HEK293 (cell line): Measurements from ENCODE around the gene CENPQ.
A peak's percentile ranks its signal among the peaks of the same experiment; 100 is the strongest.

Source experiments
- KLF9 ChIP-seq: fragments of 450-650 bp; formaldehyde crosslinking; IDR thresholded peaks from 2 replicates; pipeline ENCODE4 v1.5.1; 2016; ENCODE audit warnings: missing biosample characterization, missing genetic modification characterization, low read depth
- PBX3 ChIP-seq: sonication (generic); formaldehyde crosslinking; IDR thresholded peaks from 2 replicates; pipeline ENCODE4 v1.8.1; 2022; ENCODE audit warnings: mild to moderate bottlenecking, moderate library complexity, missing genetic modification reagents
- REST ChIP-seq: fragments of 450-650 bp; formaldehyde crosslinking; IDR thresholded peaks from 2 replicates; pipeline ENCODE4 v1.5.1; 2016; ENCODE audit warnings: missing biosample characterization, missing genetic modification characterization
- SP3 ChIP-seq: fragments of 450-650 bp; formaldehyde crosslinking; IDR thresholded peaks from 2 replicates; pipeline ENCODE4 v1.5.1; 2016; ENCODE audit warnings: missing biosample characterization, missing genetic modification characterization
- YY1 ChIP-seq: fragments of 450-650 bp; formaldehyde crosslinking; IDR thresholded peaks from 2 replicates; pipeline ENCODE4 v1.5.1; 2018; ENCODE audit warnings: missing biosample characterization, missing genetic modification characterization
- ZBTB21 ChIP-seq: fragments of 450-650 bp; formaldehyde crosslinking; IDR thresholded peaks from 2 replicates; pipeline ENCODE4 v1.5.1; 2017; ENCODE audit warnings: missing biosample characterization, missing genetic modification characterization
- ZFHX2 ChIP-seq: fragments of 450-650 bp; formaldehyde crosslinking; conservative IDR thresholded peaks from 2 replicates; pipeline ENCODE4 v1.5.1; 2016; ENCODE audit warnings: missing biosample characterization, missing genetic modification characterization
- ZFP69B ChIP-seq: fragments of 450-650 bp; formaldehyde crosslinking; IDR thresholded peaks from 2 replicates; pipeline ENCODE4 v1.5.1; 2016; ENCODE audit warnings: missing biosample characterization, missing genetic modification characterization
- ZNF121 ChIP-seq: fragments of 450-650 bp; formaldehyde crosslinking; IDR thresholded peaks from 2 replicates; pipeline ENCODE4 v1.5.1; 2016; ENCODE audit warnings: missing biosample characterization, missing genetic modification characterization
- ZNF2 ChIP-seq: fragments of 450-650 bp; formaldehyde crosslinking; IDR thresholded peaks from 2 replicates; pipeline ENCODE4 v1.5.1; 2016; ENCODE audit warnings: missing biosample characterization, missing genetic modification characterization
- ZNF23 ChIP-seq: fragments of 450-650 bp; formaldehyde crosslinking; IDR thresholded peaks from 2 replicates; pipeline ENCODE4 v1.5.1; 2016; ENCODE audit warnings: missing biosample characterization, missing genetic modification characterization, borderline replicate concordance
- ZNF266 ChIP-seq: fragments of 450-650 bp; formaldehyde crosslinking; IDR thresholded peaks from 2 replicates; pipeline ENCODE4 v1.5.1; 2016; ENCODE audit warnings: missing biosample characterization, missing genetic modification characterization, low read depth
- ZNF280D ChIP-seq: fragments of 450-650 bp; formaldehyde crosslinking; IDR thresholded peaks from 2 replicates; pipeline ENCODE4 v1.5.1; 2016; ENCODE audit warnings: missing biosample characterization, missing genetic modification characterization
- ZNF416 ChIP-seq: fragments of 450-650 bp; formaldehyde crosslinking; IDR thresholded peaks from 2 replicates; pipeline ENCODE4 v1.5.1; 2016; ENCODE audit warnings: missing biosample characterization, missing genetic modification characterization
- ZNF433 ChIP-seq: fragments of 450-650 bp; formaldehyde crosslinking; IDR thresholded peaks from 2 replicates; pipeline ENCODE4 v1.5.1; 2016; ENCODE audit warnings: missing biosample characterization, missing genetic modification characterization, low read depth
- ZNF548 ChIP-seq: fragments of 450-650 bp; formaldehyde crosslinking; IDR thresholded peaks from 2 replicates; pipeline ENCODE4 v1.5.1; 2016; ENCODE audit warnings: missing biosample characterization, missing genetic modification characterization
- ZNF600 ChIP-seq: fragments of 450-650 bp; formaldehyde crosslinking; IDR thresholded peaks from 2 replicates; pipeline ENCODE4 v1.5.1; 2016; ENCODE audit warnings: missing biosample characterization, missing genetic modification characterization
- ZNF645 ChIP-seq: fragments of 450-650 bp; formaldehyde crosslinking; IDR thresholded peaks from 2 replicates; pipeline ENCODE4; 2016; ENCODE audit warnings: missing biosample characterization, missing genetic modification characterization
- ZNF654 ChIP-seq: fragments of 450-650 bp; formaldehyde crosslinking; IDR thresholded peaks from 2 replicates; pipeline ENCODE4 v1.5.1; 2016; ENCODE audit warnings: low read depth, missing biosample characterization, missing genetic modification characterization
- ZNF704 ChIP-seq: fragments of 450-650 bp; formaldehyde crosslinking; IDR thresholded peaks from 2 replicates; pipeline ENCODE4 v1.5.1; 2016; ENCODE audit warnings: missing biosample characterization, missing genetic modification characterization
- ZNF707 ChIP-seq: fragments of 450-650 bp; formaldehyde crosslinking; IDR thresholded peaks from 2 replicates; pipeline ENCODE4 v1.5.1; 2016; ENCODE audit warnings: missing biosample characterization, missing genetic modification characterization
- ZNF837 ChIP-seq: fragments of 450-650 bp; formaldehyde crosslinking; IDR thresholded peaks from 2 replicates; pipeline ENCODE4 v1.5.1; 2016; ENCODE audit warnings: missing biosample characterization, missing genetic modification characterization
- ZSCAN5A ChIP-seq: fragments of 450-650 bp; formaldehyde crosslinking; IDR thresholded peaks from 2 replicates; pipeline ENCODE4 v1.5.1; 2016; ENCODE audit warnings: missing biosample characterization, missing genetic modification characterization
- ZXDB ChIP-seq: fragments of 450-650 bp; formaldehyde crosslinking; IDR thresholded peaks from 2 replicates; pipeline ENCODE4 v1.5.1; 2016; ENCODE audit warnings: missing biosample characterization, missing genetic modification characterization
- TF ChIP-seq, protein P1 (sequence below): fragments of 450-650 bp; formaldehyde crosslinking; IDR thresholded peaks from 2 replicates; pipeline ENCODE4 v1.5.1; 2016; ENCODE audit warnings: missing biosample characterization, missing genetic modification characterization, borderline replicate concordance

Gene CENPQ

DNA sequence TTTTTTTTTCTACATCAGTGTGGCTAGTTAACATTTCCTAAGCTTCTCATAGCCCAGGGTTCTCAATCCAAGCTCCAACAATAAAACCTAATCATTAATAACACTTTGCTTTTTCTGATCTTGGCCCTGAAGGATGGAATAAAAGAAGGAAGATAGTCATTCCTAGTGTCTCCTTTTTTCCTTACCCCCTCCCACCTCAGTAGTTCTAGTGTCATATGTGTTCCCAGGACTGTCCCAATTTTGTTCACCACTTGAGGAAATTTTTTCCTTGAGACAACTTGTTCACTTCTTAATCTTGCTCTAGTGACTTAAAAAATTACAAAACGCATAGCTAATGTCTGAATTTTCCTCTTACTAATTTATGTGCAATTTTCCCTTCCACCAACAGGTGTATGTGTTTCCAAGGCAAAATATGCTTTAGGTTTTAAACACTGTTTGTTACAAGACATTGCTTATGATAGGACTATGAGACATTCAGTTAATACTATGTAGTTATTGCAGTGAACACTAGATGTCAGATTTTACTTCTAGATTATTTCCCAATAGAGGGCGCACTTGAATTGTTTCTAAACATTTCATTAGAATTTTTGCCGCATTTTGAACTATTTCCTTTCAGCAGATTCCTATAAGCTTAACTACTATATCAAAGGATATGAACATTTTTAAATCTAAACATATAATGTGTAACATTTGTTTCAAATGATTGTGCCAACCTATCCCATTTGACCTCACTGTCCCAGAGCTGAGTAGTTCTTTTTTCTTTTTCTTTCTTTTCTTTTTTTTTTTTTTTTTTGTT is 68.8 kb downstream of the CENPQ start (continued):
- no peak for TF ChIP-seq REST
- no peak for TF ChIP-seq PBX3
- no peak for TF ChIP-seq ZNF645
- TF ChIP-seq ZNF433 (tag by site-specific recombination), result no peak
- TF ChIP-seq ZBTB21, result no peak
- TF ChIP-seq ZNF654, result peak; percentile 89
- no peak for TF ChIP-seq ZNF837 (tag by site-specific recombination)
- TF ChIP-seq YY1, result no peak
- no peak for TF ChIP-seq ZNF707 (tag by site-specific recombination)
- TF ChIP-seq ZNF266, result no peak
- TF ChIP-seq KLF9 (tag by site-specific recombination), result no peak
- no peak for TF ChIP-seq ZNF121 (tag by site-specific recombination)
- no peak for TF ChIP-seq ZSCAN5A (tag by site-specific recombination)
- TF ChIP-seq, protein P1, sequence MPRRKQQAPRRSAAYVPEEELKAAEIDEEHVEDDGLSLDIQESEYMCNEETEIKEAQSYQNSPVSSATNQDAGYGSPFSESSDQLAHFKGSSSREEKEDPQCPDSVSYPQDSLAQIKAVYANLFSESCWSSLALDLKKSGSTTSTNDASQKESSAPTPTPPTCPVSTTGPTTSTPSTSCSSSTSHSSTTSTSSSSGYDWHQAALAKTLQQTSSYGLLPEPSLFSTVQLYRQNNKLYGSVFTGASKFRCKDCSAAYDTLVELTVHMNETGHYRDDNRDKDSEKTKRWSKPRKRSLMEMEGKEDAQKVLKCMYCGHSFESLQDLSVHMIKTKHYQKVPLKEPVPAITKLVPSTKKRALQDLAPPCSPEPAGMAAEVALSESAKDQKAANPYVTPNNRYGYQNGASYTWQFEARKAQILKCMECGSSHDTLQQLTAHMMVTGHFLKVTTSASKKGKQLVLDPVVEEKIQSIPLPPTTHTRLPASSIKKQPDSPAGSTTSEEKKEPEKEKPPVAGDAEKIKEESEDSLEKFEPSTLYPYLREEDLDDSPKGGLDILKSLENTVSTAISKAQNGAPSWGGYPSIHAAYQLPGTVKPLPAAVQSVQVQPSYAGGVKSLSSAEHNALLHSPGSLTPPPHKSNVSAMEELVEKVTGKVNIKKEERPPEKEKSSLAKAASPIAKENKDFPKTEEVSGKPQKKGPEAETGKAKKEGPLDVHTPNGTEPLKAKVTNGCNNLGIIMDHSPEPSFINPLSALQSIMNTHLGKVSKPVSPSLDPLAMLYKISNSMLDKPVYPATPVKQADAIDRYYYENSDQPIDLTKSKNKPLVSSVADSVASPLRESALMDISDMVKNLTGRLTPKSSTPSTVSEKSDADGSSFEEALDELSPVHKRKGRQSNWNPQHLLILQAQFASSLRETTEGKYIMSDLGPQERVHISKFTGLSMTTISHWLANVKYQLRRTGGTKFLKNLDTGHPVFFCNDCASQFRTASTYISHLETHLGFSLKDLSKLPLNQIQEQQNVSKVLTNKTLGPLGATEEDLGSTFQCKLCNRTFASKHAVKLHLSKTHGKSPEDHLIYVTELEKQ, result no peak
- peak; percentile 48; the same call in 1 of the 2 replicates for TF ChIP-seq ZNF2 (tag by site-specific recombination)
- TF ChIP-seq ZFP69B (tag by site-specific recombination), result no peak; the same call in 1 of the 2 replicates
- no peak for TF ChIP-seq ZNF416 (tag by site-specific recombination)
- no peak for TF ChIP-seq ZNF600 (tag by site-specific recombination)
- TF ChIP-seq ZXDB (tag by site-specific recombination), result no peak
- TF ChIP-seq ZFHX2 (tag by site-specific recombination), result no peak
- no peak for TF ChIP-seq ZNF704 (tag by site-specific recombination)
- no peak for TF ChIP-seq ZNF23 (tag by site-specific recombination)
- no peak for TF ChIP-seq ZNF280D (tag by site-specific recombination)
- TF ChIP-seq SP3 (tag by site-specific recombination), result no peak
- no peak for TF ChIP-seq ZNF548 (tag by site-specific recombination)
